DMS114 treated with DMSO at 0.1 percent for 48 hours (cell line): Measurements from ENCODE around the gene CBX8.

Source experiments
- DNase-seq: peaks from one replicate; lab custom pipeline; 2025; ENCODE audit not compliant: unreplicated experiment; lab: John Stamatoyannopoulos, UW

The CBX8 gene

GRCh38 chr17:79808763-79809529 is 12.1 kb upstream of the CBX8 start:
- DNase-seq = no peak

- DNase-seq = no peak
Measured at GRCh38 chr17:79806863-79807720, 10.2 kb upstream of the CBX8 start.

- DNase-seq = no peak
Measured at GRCh38 chr17:79806446-79806760, 9.5 kb upstream of the CBX8 start.

- DNase-seq = no peak
Measured at GRCh38 chr17:79804856-79805696, 8.2 kb upstream of the CBX8 start.

GRCh38 chr17:79803997-79804855 is 7.3 kb upstream of the CBX8 start:
- DNase-seq = no peak

GRCh38 chr17:79803421-79803996 is 6.6 kb upstream of the CBX8 start:
- DNase-seq = no peak

- no peak for DNase-seq
Measured at GRCh38 chr17:79802736-79803420, 6.0 kb upstream of the CBX8 start.

- no peak for DNase-seq
Measured at GRCh38 chr17:79802039-79802735, 5.3 kb upstream of the CBX8 start.

- DNase-seq = no peak
Measured at GRCh38 chr17:79801156-79802038, 4.5 kb upstream of the CBX8 start.

GRCh38 chr17:79800325-79801155 is 3.7 kb upstream of the CBX8 start:
- no peak for DNase-seq

- DNase-seq = no peak
Measured at GRCh38 chr17:79799538-79800324, 2.9 kb upstream of the CBX8 start.

GRCh38 chr17:79799174-79799537 is 2.3 kb upstream of the CBX8 start:
- DNase-seq = no peak

- no peak for DNase-seq
Measured at GRCh38 chr17:79798299-79799173, 1.7 kb upstream of the CBX8 start.

- no peak for DNase-seq
Measured at GRCh38 chr17:79797492-79798298, 818 bp upstream of the CBX8 start.

- no peak for DNase-seq
Measured at GRCh38 chr17:79796444-79796762, 474 bp downstream of the CBX8 start.
